ENCODE measurements around the gene ARRDC4.

GRCh38 chr15:98013631-98014030 is 53.1 kb downstream of the ARRDC4 start:
- TF ChIP-seq POLR2A (IDR thresholded peaks at IDR 0.05) = no peak
- no peak for TF ChIP-seq CTCF (IDR thresholded peaks at IDR 0.05)
- no peak for TF ChIP-seq POLR2AphosphoS5 (IDR thresholded peaks at IDR 0.05)
